HG03558 (cell line): Measurements from ENCODE around the gene GINS1.
"Not testable (repeated sequence)": the region's sequence is repeated elsewhere in the genome, so short reads cannot be mapped to it uniquely, and the experiment has no call there.

ENCODE experiments used
- ATAC-seq: cut with Tn5 transposase; IDR thresholded peaks from one replicate; pipeline ENCODE4 v1.9.1; 2021; ENCODE audit warnings: moderate number of reproducible peaks; ENCODE audit not compliant: unreplicated experiment; ENCODE audit errors: extremely low read depth

GINS1 gene

DNA sequence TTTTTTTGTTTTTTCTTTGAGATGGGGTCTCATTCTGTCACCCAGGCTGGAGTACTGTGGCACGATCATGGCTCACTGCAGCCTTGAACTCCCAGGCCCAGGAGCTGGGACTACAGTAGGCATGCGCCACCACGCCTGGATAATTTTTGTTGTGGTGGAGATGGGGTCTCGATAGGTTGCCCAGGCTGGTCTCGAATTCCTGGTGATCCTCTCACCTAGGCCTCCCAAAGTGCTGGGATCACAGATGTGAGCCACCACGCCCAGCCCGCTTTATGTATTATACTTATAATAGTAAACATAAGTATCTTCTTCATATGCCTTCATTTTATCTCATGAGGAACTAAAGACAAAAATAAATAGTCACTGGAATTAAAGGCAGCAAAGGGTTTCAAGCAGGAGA lies 63.5 kb downstream of the GINS1 start:
- ATAC-seq: no peak

DNA sequence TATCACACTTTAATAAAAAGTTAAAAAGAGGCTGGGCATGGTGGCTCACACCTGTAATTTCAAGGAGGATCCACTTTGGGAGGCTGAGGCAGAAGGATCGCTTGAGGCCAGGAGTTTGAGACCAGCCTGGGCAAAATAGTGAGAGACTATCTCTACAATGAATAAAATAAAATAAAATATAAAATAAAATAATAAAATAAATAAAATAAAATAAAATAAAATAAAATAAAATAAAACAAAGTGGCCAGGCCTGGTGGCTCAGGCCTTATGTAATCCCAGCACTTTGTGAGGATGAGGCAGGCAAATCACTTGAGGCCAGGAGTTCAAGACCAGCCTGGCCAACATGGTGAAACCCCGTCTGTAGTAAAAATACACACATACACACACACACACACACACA lies 65.8 kb downstream of the GINS1 start:
- not testable (repeated sequence) for ATAC-seq

DNA sequence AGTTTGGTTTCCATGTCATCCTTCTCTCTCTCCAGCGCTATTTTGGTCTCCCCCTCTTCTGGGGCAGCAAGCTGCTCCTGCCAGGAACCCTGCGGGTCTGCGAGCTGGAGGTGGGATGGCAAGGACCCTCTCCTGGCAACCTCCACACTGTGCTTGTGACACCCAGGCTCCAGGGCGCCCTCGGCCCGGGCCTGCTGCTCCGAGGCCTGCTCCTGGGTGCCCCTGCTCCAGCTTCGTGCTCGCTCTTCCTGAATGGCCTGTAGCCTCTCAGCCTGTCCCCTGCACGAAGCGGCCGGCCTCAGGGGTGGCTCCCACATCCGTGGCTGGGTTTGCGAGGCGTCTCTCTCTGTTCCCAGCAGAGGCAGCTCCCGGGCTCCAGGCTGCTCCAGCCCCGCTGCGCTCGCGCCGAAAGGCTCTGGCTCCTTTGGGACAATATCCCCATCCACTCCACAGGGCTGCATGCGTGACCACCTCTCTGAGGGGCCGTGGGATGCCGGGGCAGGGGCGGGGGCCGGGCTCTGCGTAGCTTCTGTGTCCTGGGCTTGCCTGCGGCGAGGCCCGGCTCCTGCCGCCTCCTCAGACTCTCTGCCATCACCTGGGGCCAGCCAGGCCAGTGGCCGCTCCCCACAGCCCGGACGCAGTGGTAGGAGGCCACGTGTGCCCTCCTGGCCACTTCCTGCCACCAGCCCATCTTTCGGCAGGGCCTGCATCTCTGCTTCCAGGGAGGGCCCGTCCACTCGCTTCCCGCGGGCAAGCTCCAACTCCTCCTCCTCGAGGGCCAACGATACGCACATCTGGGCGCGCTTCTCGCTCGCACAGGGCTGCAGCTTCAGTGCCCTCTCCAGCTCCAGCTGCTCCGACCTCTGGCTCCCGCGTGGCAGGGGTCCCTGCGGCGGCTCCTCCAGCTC lies 68.9 kb downstream of the GINS1 start:
- ATAC-seq: no peak

DNA sequence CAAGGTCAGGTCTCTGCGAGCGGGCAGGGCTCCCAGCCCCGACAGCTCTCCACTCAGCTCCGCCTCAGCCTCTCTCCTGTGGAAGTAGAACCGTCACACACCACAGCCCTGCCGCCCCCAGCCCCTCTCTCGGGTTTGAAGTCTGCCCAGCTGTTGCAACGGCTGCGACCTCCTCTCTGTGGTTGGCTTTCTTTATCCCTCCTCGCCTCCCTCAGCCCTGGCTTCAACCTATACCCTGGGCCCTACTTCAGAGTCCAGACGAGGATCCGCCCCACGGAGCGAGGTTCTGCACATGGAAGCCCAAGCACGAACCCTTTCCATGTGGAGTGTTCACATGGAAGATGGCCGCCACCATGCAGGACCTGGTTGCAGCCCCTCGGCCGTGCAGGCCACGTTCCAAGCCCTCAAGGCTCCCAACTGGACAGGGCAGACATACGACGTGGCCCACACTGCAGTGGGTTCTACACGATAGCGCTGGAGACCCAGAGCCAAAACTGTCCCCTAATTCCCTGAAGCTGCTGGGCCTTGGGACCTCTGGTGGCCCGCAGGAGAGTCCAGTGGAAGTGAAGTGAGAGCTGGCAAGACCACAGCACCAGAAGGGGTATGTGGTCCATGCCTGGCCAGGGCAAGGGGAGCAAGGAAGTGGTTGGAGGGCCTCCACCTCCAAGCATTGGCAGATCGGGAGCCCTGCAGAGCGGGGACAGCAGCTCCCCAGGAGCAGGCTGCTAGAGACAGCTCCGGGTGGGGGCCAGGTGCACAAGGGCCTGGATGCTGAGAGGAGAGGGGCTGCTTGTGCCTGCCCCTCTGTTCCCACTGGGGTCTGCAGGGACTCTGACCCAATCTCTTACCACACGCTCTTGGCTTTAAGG lies 69.8 kb downstream of the GINS1 start:
- ATAC-seq: no peak

DNA sequence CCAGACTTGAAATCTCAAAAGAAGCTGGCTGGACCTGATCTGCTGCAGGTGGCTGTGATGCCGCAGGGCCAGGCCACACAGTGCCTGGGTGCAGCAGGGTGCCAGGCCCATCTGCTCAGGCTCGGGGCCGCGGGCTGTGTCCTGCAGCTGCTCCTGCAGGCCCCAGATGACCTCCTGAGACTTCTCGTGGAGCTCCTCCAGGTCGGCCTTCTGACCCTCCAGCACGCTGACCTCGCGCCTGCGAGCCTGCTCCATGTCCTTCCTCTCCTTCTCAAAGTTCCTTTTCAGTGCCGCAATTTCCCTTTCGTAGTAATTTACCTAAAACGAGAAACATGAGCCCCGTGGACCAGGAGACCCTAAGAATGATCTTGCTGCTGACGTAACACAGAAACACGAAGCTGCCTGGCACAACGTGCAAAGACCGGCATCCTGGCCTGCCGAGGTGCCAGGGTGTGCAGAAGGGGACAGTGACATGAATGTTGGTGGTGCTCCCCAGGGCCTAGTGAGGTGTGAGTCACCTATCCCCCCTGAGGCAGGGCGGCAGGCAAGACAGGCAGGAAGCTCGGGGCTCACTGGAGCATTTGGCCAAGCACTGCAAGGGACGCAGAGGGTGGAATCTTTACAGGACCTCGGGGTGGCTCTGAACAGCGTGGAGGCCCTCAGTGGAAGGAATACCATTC lies 71.6 kb downstream of the GINS1 start:
- no peak for ATAC-seq

DNA sequence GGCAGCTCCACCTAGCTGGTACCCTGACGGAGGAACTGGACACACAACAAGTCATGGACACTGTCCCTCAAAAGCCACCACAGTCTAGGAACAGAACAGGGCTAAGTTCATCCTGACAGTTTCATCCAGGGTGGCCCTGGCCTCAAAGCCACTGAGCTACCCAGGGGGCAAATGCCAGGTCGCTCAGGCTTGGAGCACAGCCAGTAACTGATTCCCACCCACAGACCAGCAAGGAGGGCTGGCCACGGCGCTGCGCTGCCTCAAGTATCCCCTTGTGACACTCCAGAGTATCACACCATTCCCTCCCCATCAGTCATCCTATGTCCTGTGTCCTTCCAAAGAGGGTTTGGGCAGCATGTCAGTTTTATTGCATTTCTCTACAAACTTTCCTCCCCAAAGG lies 72.2 kb downstream of the GINS1 start:
- no peak for ATAC-seq

DNA sequence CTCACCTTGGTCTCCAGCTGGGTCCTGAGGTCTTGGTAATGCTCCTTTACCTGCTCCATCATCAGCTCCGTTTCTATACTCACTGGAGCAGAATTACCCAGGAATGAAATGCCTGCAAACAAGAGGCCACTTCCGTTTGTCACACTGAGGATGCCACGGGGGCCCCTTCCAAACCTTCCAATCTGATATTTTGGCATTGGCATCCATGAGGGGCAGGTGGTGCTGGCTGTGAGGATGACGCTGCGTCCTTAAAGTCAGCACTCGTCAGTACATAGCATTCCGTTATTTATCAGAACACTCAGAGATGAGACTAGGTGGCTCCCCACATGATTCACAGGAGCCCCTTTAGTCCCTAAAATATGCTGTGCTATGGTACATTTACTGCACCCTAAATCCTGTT lies 72.7 kb downstream of the GINS1 start:
- ATAC-seq: no peak

DNA sequence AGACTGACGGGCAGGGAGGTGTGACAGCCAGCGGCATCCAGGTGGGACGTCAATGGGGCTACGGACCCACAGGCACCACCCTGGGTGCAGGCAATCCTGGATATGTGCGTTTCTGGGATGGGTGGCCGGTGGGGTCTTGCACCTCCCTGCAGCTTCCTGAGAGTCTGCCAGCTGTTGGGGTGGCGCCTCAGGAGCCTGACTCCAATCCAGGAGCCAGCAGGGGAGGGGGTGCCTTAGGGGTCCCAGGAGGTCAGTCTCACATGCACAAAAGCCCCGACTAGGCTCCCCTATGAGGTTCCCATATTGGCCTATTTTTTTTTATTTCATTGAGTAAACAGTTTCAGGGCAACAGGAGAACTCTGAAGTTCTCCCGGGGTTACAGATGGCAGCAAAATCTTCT lies 73.3 kb downstream of the GINS1 start:
- ATAC-seq: no peak

DNA sequence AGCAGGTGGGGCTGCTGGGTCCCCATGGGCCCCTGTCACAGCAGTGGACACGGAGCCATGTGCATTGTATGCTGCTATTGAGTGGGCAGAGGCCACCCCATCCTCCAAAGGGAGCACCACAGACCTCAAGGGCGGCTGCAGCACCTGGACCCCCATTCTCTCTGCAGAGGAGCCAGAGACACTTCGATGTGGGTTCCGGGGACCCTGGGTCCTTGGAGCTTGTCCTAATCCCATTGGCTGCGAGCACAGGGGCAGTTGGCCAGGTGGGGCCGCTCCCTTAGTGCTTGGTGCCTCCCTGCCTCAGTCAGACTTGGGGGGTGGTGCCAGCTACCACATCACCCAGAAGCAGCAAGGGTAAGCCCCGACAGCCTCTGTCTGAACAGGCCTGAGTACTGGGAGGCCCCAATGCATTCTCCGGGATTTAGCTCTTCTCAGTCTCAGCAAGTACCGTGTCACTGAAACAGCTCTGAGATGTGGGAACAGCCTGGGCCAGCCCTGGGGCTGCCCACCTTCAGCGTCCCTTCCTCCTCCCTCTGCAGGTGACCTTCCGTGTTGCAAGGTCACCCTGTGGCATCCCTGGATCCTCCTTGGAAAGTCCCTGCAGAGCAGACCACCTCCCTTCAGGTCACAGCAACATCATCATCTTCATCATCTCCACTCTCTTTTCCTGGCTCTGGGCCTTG lies 73.9 kb downstream of the GINS1 start:
- no peak for ATAC-seq

DNA sequence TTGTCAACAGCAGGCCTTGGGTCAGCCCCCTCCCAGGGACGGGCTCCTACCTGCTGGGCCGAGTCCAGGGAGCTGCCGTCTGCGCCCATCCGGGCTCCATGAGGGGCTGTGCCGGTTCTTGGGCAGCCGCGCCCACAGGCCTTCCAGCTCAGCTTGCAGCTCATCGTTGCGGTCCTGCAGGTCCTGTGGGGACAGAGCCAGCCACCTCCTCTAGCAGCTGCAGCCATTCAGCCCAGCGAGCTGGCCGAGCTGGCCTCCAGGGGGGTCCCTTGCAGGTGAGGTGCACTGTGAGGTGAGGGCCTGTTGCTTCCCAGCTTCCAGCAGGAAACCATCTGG lies 74.4 kb downstream of the GINS1 start:
- no peak for ATAC-seq

DNA sequence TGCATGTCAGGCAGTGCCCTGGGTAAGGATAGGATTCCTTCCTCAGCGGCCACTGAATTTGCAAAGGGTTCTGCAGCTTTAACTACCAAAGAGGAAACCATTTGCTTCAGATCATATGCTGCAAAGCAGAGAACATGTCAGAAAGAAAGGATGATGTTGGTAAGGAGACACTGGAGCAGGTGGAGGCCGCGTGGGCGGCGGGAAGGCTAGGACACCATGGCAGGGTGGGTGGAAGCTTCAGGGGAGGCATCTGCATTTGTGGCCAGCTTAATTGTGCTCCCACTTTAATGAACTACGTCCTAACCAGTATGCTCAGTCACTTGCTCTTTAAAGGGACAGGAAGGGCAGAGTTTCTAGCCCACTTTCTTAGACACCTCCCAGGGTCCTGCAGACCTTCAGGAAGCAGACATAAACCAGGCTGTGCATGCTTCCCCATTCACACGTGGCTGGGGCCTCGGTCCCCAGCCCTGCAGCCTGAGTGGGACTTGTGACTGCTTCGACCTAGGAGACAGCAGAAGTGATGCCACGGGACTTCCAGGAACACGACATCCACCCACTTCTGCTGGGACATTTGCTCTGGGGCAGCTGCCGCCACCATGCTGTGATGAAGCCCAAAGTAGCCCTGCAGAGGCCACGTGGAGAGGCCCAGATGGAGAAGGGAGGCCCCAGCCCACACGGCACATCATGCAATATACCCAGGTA lies 76.1 kb downstream of the GINS1 start:
- ATAC-seq: no peak

DNA sequence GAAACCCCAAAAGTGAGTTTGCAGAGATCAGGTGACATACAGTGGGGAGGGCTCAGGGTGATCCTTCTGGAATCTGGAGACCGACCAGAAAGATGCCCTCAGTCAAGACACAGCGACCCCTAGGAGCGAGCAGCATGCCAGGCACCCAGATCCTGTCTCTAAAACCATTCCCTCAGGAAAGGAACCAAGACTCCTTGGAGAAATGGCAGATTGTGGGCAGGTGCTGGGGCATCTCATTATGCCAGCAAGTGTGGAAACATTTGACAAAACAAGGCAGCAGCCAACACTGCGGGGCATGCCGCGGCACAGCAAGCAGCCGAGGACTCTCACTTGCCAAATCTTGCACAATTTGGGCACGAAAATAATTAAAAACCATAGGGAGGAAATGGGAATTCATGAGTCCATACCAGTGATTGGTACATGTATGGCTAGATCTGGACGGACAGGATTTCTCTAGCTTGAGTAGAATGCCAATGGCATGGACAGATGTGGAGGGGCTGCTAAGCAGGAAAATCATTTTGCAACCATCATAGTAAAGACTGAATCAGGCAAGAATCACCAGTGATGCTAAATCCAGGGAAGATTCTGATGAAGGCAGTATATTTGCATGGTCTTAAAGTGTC lies 76.9 kb downstream of the GINS1 start:
- no peak for ATAC-seq

DNA sequence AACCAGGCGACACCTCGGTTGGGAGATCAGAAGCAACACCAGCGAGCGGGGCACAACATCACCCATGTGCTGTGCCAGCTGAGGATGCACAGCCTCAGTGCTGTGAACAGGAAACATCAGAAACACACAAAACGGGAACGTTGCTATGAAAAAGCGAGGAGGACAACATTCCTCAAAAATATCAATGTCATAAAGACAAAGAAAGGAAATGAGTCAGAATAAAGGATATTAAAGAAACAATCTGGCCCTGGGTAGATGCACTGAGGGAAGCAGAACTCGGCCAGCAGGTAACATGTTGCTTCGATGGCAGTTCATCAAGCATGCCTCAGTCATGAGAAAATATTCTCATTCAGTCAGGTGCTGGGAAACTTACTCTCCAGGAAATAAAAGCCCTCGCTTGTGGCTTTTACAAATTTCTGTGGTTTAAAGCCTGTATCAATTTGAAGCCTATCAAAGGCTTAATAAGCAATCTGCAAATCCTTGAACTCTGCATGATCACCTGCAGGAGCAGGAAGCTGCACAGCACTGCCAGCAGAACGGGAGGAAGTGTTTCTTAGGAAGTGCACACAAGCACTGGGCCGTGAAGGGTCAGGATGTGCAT lies 77.5 kb downstream of the GINS1 start:
- no peak for ATAC-seq

DNA sequence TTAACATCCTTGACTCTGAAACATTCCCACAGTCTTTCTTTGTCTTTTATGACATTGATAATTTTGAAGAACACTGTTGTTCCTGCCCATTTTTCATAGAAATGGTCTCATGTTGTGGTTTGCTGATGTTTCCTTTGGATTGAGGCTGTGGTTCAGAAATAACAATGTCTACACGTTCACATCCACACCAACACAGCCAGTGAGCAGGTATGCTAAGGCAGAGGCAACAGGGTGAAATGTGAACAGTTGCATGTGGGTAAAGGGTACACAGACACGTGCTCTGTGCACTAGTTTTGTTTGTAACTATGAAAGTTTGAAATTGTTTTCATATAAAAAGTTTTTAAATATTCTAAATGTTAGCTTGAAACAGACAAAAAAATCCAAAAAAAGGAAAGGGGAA lies 78.4 kb downstream of the GINS1 start:
- no peak for ATAC-seq

DNA sequence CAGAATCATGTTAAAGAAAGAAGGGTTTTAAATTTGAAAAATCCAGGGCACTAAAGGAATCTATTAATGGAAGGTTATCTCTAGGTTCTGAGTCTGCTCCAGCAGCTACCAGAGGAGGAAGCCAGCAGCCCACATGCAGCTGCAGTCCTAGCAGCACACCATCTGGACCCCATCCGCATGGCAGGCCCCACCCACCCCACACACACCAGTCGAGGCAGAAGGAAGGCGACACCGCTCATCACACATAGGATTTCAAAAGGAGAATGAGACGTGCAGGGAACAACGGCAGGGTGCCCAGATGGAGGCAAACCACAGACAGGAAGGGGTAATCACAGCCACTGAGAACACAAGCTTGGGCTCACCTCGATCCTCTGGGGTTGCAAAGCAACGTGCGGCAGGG lies 78.9 kb downstream of the GINS1 start:
- no peak for ATAC-seq

DNA sequence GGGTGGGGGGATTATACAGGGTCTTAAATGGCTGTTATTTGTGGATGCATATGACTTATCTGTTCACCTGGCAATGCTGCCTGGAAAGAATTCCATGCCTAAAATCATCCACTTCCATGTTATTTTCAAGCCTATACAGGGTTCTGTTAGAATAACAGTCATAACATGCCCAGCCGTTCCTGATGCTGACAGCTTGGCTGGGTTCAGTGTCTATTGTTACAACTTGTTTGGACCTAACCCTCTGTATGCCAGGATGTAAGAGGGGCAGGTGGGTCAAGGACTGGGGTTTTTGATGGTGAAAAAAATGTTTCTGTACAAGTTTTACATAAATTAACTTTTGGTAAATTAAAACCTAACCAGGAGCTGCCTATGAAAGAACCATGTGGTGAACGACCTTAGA lies 79.8 kb downstream of the GINS1 start:
- no peak for ATAC-seq

DNA sequence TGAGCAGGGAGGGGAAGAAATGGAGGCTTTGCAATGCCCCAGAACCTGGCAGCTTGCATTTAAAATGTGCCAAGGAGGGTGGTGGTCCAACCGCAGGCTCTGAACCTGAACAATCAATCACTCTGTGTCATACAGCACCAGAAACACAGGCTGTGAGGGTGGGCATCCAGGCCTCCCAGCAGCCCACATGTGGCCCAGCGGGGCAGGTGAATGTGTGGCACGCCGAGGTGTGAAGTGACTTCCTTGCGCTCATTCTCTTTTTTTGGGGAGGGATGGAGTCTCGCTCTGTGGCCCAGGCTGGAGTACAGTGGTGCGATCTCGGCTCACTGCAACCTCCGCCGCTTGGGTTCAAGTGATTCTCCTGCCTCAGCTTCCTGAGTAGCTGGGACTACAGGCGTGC lies 80.5 kb downstream of the GINS1 start:
- ATAC-seq: no peak

DNA sequence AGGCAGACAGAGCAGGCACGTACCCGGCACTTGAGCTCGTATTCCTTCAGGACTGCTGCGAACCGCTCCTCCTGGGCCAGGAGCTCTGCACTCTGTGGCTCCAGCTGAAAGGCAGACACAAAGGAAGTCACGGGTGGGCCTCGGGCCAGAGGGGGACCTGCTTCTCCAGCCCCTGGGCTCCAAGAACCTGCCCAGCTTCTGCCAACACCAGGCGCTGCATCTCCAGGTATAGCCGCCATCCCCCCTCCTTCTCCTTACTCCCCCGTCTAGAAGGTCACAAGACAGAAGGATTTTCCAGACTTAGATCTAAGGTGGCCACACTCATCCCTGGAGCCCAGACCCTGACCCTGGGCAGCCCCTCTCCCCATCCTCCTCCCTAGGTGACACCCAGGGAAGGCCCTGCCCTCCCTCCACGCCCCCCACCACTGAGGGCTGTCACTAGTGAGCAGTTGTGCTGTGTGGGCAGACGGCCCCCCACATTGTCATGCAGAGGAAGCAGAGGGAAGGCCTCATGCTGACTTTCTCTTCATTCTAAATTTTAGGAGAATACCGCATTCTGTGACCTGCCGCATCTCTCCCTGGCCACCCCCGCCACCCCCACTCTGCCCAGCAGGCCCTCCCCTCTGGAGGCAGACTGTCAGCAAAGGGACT lies 81.9 kb downstream of the GINS1 start:
- ATAC-seq: no peak
